ENCODE data around the gene TRAK1.

Gene TRAK1

DNA sequence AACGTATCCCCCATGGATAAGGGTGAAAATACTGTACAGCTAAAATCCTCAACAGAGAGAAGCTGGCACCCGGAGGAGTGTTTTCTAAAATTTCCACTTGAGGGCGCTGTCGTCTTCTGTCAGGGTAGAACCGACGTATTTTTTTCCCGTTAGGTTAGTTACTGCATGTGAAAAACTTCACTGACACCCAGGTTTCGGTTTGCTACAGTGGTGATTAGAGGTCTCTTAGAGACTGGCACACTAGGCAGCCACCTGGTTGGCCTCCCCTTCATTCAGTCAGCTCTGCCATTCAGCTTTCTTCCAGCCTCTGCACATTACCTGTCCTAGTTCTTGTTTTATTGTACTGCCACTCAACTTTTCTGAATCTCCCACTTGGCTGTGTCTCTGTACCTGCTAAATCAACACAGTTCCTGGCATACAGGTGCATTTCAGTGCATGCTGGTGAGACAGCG, 156.4 kb downstream of the TRAK1 start:
- DNase-seq (ENCODE audit: low read depth), result peak; percentile 15

GRCh38 chr3:42250761-42251160, 159.6 kb downstream of the TRAK1 start:
- no peak for DNase-seq (ENCODE audit: low read depth)

- no peak for DNase-seq (ENCODE audit: low read depth)
Measured at GRCh38 chr3:42254566-42254965, 163.4 kb downstream of the TRAK1 start.

DNA sequence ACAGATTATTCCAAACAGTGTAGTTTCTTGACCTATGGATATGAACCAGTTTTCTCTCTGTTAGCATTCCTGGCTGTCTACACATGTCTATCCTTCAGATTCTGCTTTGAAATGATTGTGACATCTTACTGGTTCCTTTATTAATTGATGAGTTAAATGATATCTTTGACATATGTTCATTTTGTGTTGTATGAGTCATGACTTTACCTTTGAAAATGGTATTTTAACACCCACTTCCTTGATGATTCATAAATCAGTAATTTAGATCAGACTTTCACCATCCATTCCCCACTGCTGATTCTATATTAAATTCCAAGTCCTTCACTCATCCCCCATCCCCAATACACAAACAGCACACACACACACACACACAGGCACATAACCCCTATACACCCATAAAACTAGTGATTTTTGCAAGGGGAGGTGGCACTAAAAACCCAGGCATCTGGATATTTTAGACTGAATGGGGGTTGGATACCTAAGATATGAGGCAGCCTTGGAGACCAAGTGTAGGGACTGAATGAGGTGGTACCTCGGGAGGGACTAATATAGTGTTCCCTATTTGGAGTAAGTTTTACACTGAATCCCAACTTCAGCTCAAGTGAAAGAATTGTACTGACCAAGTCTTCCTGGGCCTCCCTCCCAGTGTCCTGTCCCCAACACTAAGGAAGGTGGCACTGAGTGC, 165.1 kb downstream of the TRAK1 start:
- no peak for DNase-seq (ENCODE audit: low read depth)

DNA sequence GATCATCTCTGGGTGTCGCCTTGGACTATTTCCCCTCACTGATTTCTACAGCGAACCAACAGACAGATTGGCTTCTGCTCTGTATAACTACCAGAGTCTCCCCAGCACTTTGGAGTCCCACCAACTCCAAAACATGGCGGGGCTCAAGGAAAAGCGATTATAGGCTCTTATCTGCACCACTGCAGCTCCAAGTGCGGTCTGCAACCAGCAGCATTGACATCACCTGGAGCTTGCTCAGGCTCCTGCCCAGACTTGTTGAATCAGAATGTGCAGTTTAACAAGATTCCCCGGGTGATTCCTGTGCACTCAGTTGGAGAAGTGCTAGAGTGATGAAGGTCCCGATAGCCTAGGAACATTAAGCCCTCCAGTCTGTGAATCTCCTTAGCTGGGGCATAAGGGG, 165.8 kb downstream of the TRAK1 start:
- DNase-seq (ENCODE audit: low read depth), result no peak

GRCh38 chr3:42262525-42262924, 171.4 kb downstream of the TRAK1 start:
- DNase-seq (ENCODE audit: low read depth), result no peak

- no peak for DNase-seq (ENCODE audit: low read depth)
Measured at GRCh38 chr3:42263354-42264346, 172.5 kb downstream of the TRAK1 start.

- no peak for DNase-seq (ENCODE audit: low read depth)
Measured at GRCh38 chr3:42264399-42265058, 173.4 kb downstream of the TRAK1 start.

DNA sequence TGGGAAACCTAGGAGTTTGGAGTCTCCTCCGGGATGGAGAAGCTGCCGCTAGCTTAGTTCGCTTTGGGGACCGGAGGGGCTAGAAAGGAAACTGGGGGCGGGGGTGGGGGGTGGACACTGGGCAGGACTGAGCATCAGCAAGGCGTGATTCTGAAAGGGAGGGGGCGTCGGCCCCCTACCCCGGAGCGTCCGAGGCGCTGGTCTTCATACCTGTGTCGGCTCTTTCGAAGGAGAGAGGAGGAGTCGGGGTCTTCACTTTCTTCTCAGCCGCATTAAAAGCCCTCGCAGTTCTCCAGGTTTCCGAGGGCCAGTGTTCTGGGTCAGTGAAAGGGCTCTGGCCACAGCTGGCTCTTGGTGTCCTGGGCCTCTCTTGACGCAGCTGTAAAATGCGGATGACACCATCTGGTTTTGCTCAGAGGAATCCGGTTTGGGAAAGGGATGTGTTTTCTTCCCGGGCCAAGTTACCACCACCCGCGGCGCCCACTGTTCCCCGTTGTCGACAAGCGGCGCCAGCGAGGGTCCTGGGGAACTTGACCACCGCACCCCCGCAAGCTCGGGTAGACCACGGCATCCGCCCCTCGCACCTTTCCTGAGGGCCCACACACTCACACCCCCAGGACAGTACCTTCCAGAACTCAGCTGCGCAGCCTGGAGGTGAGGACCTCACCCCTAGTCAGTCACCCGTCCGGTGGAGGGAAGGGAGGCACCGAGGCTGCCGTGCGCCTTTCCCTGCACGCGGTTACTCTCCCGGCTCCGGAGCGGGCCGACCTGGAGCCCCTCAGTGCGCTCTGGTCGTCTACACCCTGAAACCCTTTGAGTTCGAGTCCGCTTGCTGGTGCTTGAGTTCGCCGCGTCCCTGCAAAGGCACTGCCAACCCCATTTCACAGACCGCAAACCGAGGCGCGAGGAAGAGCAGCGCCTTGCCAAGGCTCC, 174.2 kb downstream of the TRAK1 start:
- DNase-seq (ENCODE audit: low read depth), result no peak

DNA sequence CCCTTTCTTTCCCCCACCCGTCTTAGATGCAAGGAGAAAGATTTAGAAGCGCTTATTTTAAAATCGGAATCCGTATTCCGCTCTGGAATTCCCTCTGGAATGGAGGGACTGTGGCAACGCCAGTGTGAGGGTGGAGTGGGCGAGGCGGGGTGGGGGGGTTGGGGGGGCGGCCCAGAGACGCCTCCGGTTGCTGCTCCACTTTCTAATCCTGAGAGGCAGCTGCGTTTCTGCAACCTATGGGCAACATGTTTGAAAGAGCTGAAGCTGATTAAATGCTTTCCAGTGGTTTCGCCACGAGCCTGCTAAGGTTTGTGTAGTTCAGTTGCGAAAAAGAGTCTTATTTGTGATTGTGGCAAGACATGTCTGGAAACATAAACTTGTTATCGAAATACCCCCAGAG, 174.9 kb downstream of the TRAK1 start, which contains the start of gene CCK:
Gene CCK, minus strand, starts transcription at position 101 of the 400 bp plus-strand sequence. CDS start 2,555 bp downstream, outside the sequence.
- DNase-seq (ENCODE audit: low read depth), result no peak

GRCh38 chr3:42267878-42268277, 176.7 kb downstream of the TRAK1 start:
- DNase-seq (ENCODE audit: low read depth), result no peak

DNA sequence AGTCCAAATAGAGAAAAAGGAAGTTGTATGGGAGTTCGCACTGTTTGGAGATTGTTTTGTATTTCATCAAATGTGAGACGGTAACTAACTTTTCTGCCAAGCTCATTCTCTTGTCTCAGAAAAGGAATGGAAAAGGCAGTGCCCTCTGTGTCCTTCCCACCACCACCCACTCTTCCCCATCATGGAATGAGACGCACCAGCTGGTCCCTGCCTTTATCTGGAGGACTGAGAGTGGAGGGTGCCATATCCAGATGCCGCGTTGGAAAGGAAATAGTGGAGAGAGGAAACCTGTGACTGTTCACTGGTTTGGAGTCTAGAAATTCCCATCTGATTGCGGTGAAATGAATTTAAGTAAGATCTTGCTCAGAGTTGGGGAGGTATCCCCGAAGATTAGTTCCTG, 178.5 kb downstream of the TRAK1 start:
- DNase-seq (ENCODE audit: low read depth), result no peak

GRCh38 chr3:42270561-42270960, 179.4 kb downstream of the TRAK1 start:
- DNase-seq (ENCODE audit: low read depth), result no peak

GRCh38 chr3:42271786-42272185, 180.6 kb downstream of the TRAK1 start:
- no peak for DNase-seq (ENCODE audit: low read depth)

DNA sequence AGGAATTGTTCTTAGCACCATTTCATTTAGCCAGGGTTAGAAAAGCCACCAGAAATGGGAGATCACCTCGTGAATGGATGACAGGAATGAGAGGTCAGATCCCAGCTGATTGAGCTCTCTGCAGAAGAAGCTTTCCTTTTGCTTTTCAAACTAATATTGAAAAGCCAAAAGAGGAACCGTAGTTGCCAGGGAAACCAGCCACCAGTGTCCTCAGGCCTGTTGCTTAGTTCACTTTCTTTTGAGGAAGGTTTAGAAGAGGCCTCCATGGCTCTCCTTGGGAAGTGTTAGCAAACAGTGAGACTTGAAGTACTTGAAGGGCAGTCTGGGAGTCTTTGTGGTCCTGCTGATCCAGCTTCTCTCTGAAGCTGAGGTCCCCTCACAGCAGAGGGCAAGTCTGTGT, 182.2 kb downstream of the TRAK1 start:
- no peak for DNase-seq (ENCODE audit: low read depth)

- DNase-seq (ENCODE audit: low read depth), result no peak
Measured at GRCh38 chr3:42274266-42274665, 183.1 kb downstream of the TRAK1 start.

- no peak for DNase-seq (ENCODE audit: low read depth)
Measured at GRCh38 chr3:42275217-42275616, 184.1 kb downstream of the TRAK1 start.
